Right lung (tissue), 5 donors: ENCODE data around the gene RBMXL3. TPM values are rescaled to one million over a fixed set of nuclear protein-coding genes. Genes with fewer than 3 reads are reported as not detected.

Source experiments
- DNase-seq, 2 donors: peaks; one replicate each; pipeline ENCODE4 v3.0.0-alpha.2; 2013
- polyA plus RNA-seq, 5 donors: library from polyadenylated mRNA; unstranded; fragments of 120-200 nt; gene quantifications; one replicate each; pipeline versions ENCODE4 v1.2.1 to v1.2.3, GENCODE V29; 2013; ENCODE audit warnings: inconsistent platforms in 1 of 5, low replicate concordance in 1 of 5; ENCODE audit not compliant: insufficient read length in 5 of 5, insufficient read depth in 1 of 5

Gene RBMXL3
- polyA plus RNA-seq, 5 donors, result not detected

GRCh38 chrX:115233497-115234455, 44.6 kb downstream of the RBMXL3 start, which contains the start of gene LRCH2:
Gene LRCH2 (minus strand): TSS chrX:115234096. CDS start chrX:115234041, 55 bp downstream.
- peak; percentile 55 to 56 for DNase-seq

- no peak for DNase-seq
These were observed 45.3 kb downstream of the RBMXL3 start for GRCh38 chrX:115234461-115234860.

- DNase-seq, result no peak
These were observed 47.4 kb downstream of the RBMXL3 start for GRCh38 chrX:115236560-115236959.

- no peak for DNase-seq
These were observed 47.8 kb downstream of the RBMXL3 start for GRCh38 chrX:115237056-115237455.

Other genes with a start within 250 kb of the RBMXL3 start
- gene IL13RA2, start 171.8 kb upstream of the RBMXL3 start, polyA plus RNA-seq, result under 1 TPM; 0.28 to 0.43 (median 0.39) TPM
- 10 to 100 TPM; 10.9 to 20.1 (median 17.5) TPM for gene LRCH2, start 44.7 kb downstream of the RBMXL3 start, polyA plus RNA-seq
- not detected for gene LUZP4, start 100.3 kb downstream of the RBMXL3 start, polyA plus RNA-seq